ENCODE data around the gene EEA1. TPM values are rescaled to one million over a fixed set of nuclear protein-coding genes. Genes with fewer than 3 reads are reported as not detected.
A peak's percentile ranks its signal among the peaks of the same experiment; 100 is the strongest.

The EEA1 gene
- total RNA-seq, 1 donor from 2014 or later = 9.2 TPM

- no peaks in the 10 kb centered on the region for H3K36me3 ChIP-seq (ENCODE audit: control insufficient read depth, insufficient read depth, low read length)
- TF ChIP-seq CTCF (IDR thresholded peaks at IDR 0.05; ENCODE audit: insufficient read depth, low read length, poor library complexity, severe bottlenecking) = peak; percentile 80
- no peak overlapping the region for H3K4me3 ChIP-seq (ENCODE audit: low read depth, low read length)
- DNase-seq (ENCODE audit: low read depth) = no peak
- H3K27me3 ChIP-seq (ENCODE audit: control insufficient read depth, insufficient read depth, low read length) = no peaks in the 10 kb centered on the region
Observed at GRCh38 chr12:92827836-92828431, 101.2 kb downstream of the EEA1 start.

GRCh38 chr12:92821142-92821541, 108.0 kb downstream of the EEA1 start:
- DNase-seq (ENCODE audit: low read depth) = no peak
- no peaks in the 10 kb centered on the region for H3K36me3 ChIP-seq (ENCODE audit: control insufficient read depth, insufficient read depth, low read length)
- no peak for TF ChIP-seq CTCF (IDR thresholded peaks at IDR 0.05; ENCODE audit: insufficient read depth, low read length, poor library complexity, severe bottlenecking)
- no peak overlapping the region for H3K4me3 ChIP-seq (ENCODE audit: low read depth, low read length)
- H3K27me3 ChIP-seq (ENCODE audit: control insufficient read depth, insufficient read depth, low read length) = no peaks in the 10 kb centered on the region

- no peaks in the 10 kb centered on the region for H3K36me3 ChIP-seq (ENCODE audit: control insufficient read depth, insufficient read depth, low read length)
- no peak for DNase-seq (ENCODE audit: low read depth)
- no peaks in the 10 kb centered on the region for H3K27me3 ChIP-seq (ENCODE audit: control insufficient read depth, insufficient read depth, low read length)
- TF ChIP-seq CTCF (IDR thresholded peaks at IDR 0.05; ENCODE audit: insufficient read depth, low read length, poor library complexity, severe bottlenecking) = no peak
- H3K4me3 ChIP-seq (ENCODE audit: low read depth, low read length) = no peak overlapping the region
Observed at GRCh38 chr12:92814584-92814983, 114.5 kb downstream of the EEA1 start.

GRCh38 chr12:92810370-92810769, 118.7 kb downstream of the EEA1 start:
- no peak for TF ChIP-seq CTCF (IDR thresholded peaks at IDR 0.05; ENCODE audit: insufficient read depth, low read length, poor library complexity, severe bottlenecking)
- Histone ChIP-seq H3K36me3 (ENCODE audit: control insufficient read depth, insufficient read depth, low read length) (no peaks in the 10 kb centered on the region), H3K27me3 (ENCODE audit: control insufficient read depth, insufficient read depth, low read length) (no peaks in the 10 kb centered on the region), H3K4me3 (ENCODE audit: low read depth, low read length) (no peak overlapping the region)
- DNase-seq (ENCODE audit: low read depth) = no peak

GRCh38 chr12:92803903-92804302, 125.2 kb downstream of the EEA1 start:
- no peaks in the 10 kb centered on the region for H3K27me3 ChIP-seq (ENCODE audit: control insufficient read depth, insufficient read depth, low read length)
- no peak for TF ChIP-seq CTCF (IDR thresholded peaks at IDR 0.05; ENCODE audit: insufficient read depth, low read length, poor library complexity, severe bottlenecking)
- no peak overlapping the region for H3K4me3 ChIP-seq (ENCODE audit: low read depth, low read length)
- no peaks in the 10 kb centered on the region for H3K36me3 ChIP-seq (ENCODE audit: control insufficient read depth, insufficient read depth, low read length)
- DNase-seq (ENCODE audit: low read depth) = no peak

- no peak for TF ChIP-seq CTCF (IDR thresholded peaks at IDR 0.05; ENCODE audit: insufficient read depth, low read length, poor library complexity, severe bottlenecking)
- H3K36me3 ChIP-seq (ENCODE audit: control insufficient read depth, insufficient read depth, low read length) = no peaks in the 10 kb centered on the region
Observed at GRCh38 chr12:92802906-92803305, 126.2 kb downstream of the EEA1 start.

More at GRCh38 chr12:92802906-92803305, 126.2 kb downstream of the EEA1 start:
- Histone ChIP-seq H3K4me3 (ENCODE audit: low read depth, low read length) (no peak overlapping the region), H3K27me3 (ENCODE audit: control insufficient read depth, insufficient read depth, low read length) (no peaks in the 10 kb centered on the region)
- DNase-seq (ENCODE audit: low read depth) = no peak
